ENCODE measurements around the gene P4HA1.

DNA sequence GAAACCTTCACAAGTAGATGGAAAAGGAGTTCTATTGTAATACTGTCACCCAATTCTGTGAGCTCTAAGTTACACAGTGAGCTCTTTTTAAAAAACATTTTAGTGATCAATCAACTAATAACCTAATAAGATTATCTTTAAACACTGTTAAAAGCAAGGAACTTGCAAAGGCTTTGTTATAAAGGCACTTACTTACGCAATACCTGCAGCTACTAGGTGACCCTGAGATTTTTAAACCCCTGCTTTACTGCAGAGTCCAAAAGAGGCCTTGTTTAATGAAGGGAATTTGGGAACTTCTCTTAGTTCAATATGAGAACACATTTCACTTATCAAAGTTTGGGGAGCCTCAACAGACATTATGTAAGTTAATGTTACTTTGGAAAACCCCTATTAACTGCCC is 53.3 kb downstream of the P4HA1 start:
- TF ChIP-seq POLR2A (IDR thresholded peaks at IDR 0.05): no peak
- TF ChIP-seq, protein P1, sequence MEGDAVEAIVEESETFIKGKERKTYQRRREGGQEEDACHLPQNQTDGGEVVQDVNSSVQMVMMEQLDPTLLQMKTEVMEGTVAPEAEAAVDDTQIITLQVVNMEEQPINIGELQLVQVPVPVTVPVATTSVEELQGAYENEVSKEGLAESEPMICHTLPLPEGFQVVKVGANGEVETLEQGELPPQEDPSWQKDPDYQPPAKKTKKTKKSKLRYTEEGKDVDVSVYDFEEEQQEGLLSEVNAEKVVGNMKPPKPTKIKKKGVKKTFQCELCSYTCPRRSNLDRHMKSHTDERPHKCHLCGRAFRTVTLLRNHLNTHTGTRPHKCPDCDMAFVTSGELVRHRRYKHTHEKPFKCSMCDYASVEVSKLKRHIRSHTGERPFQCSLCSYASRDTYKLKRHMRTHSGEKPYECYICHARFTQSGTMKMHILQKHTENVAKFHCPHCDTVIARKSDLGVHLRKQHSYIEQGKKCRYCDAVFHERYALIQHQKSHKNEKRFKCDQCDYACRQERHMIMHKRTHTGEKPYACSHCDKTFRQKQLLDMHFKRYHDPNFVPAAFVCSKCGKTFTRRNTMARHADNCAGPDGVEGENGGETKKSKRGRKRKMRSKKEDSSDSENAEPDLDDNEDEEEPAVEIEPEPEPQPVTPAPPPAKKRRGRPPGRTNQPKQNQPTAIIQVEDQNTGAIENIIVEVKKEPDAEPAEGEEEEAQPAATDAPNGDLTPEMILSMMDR (IDR thresholded peaks at IDR 0.05): no peak

All from prostate gland (tissue), 2 donors.